Ascending aorta (tissue), 2 donors: ENCODE data around the gene USP35. TPM values are rescaled to one million over a fixed set of nuclear protein-coding genes. Genes with fewer than 3 reads are reported as not detected.

Experiments
- DNase-seq, 2 donors: peaks; one replicate each; pipeline ENCODE4 v3.0.0-alpha.2; 2019; ENCODE audit warnings: low spot score in 2 of 2
- H3K27ac ChIP-seq, 2 donors: fragments of 200-600 bp; sonication (generic); one replicate each; pipeline ENCODE4 v1.5.1; 2016 to 2017; ENCODE audit warnings: mild to moderate bottlenecking in 1 of 2
- H3K27me3 ChIP-seq: fragments of 200-600 bp; sonication (generic); one replicate; pipeline ENCODE4 v1.5.1; 2017
- H3K36me3 ChIP-seq, 2 donors: fragments of 200-600 bp; sonication (generic); one replicate each; pipeline ENCODE4 v1.5.1; 2016
- H3K4me1 ChIP-seq, 2 donors: fragments of 200-600 bp; sonication (generic); one replicate each; pipeline ENCODE4 v1.5.1; 2016 to 2017; ENCODE audit warnings: mild to moderate bottlenecking in 1 of 2
- H3K4me3 ChIP-seq, 2 donors: fragments of 200-600 bp; sonication (generic); one replicate each; pipeline ENCODE4 v1.5.1; 2016 to 2017; ENCODE audit warnings: mild to moderate bottlenecking in 1 of 2
- H3K9me3 ChIP-seq, 2 donors: fragments of 200-600 bp; sonication (generic); one replicate each; pipeline ENCODE4 v1.5.1; 2016
- intact Hi-C: fragments of 100-400 bp; cut with DNase I; formaldehyde crosslinking; loops from one replicate; pipeline ENCODE4 v1.15.1; 2023
- total RNA-seq: library from RNA; depleted of rRNA; stranded (reverse); fragments of >200 nt; gene quantifications from one replicate; pipeline ENCODE4 v1.1.0, GENCODE V29; 2016
- TF ChIP-seq, protein P1 (sequence below), 3 experiments: fragments of 200-600 bp in 2 of 3; fragments of 450-650 bp in 1 of 3; sonication (generic) in 2 of 3; IDR thresholded peaks; one replicate each; pipeline ENCODE4 v1.5.1; 2016 to 2019; ENCODE audit warnings: antibody characterized with exemption in 3 of 3, mild to moderate bottlenecking in 1 of 3, moderate library complexity in 1 of 3

USP35 gene
- total RNA-seq, 1 donor from 2014 or later, result 34.0 TPM

DNA sequence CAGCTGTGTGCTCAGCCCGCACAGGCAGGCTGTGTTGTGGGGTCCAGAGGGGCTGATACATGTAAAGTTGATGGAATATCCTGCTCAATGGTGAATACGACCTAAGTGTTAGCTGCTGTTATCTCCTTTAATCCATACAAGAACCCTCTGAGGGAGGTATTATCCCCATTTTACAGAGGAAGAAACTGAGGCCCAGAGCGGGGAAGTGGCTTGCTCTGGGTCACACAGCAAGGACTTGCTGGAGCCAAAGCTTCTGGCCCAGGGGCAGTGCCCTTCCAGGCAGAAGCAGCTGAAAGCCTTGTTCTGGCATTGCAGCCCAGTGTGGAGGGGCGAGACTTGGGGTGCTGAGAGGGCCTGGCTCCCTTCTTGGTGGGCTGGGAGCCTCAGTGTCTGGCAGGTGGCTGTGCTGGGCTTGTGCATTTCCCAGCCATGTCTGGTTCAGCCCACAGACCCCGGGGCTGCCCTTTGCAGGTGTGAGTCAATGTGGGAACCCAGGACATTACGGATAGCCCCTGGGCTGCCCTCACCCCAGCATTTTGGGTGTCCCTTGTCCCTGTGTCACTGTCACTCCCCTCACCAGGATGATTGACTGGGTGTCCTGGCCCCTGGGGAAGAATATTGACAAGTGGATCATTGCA, 10.4 kb downstream of the USP35 start:
- no peak overlapping the region for H3K4me3 ChIP-seq
- no peaks in the 10 kb centered on the region for H3K27me3 ChIP-seq
- intact Hi-C loops, result no loop called here
- H3K4me1 ChIP-seq, result peaks cover 0 to 3% of the 10 kb centered on the region in 2 donors
- no peaks in the 10 kb centered on the region for H3K9me3 ChIP-seq
- TF ChIP-seq, protein P1, sequence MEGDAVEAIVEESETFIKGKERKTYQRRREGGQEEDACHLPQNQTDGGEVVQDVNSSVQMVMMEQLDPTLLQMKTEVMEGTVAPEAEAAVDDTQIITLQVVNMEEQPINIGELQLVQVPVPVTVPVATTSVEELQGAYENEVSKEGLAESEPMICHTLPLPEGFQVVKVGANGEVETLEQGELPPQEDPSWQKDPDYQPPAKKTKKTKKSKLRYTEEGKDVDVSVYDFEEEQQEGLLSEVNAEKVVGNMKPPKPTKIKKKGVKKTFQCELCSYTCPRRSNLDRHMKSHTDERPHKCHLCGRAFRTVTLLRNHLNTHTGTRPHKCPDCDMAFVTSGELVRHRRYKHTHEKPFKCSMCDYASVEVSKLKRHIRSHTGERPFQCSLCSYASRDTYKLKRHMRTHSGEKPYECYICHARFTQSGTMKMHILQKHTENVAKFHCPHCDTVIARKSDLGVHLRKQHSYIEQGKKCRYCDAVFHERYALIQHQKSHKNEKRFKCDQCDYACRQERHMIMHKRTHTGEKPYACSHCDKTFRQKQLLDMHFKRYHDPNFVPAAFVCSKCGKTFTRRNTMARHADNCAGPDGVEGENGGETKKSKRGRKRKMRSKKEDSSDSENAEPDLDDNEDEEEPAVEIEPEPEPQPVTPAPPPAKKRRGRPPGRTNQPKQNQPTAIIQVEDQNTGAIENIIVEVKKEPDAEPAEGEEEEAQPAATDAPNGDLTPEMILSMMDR (IDR thresholded peaks at IDR 0.05), result no peak
- DNase-seq, result no peak
- H3K27ac ChIP-seq, result no peak overlapping the region
- peaks cover 24 to 61% of the 10 kb centered on the region in 2 donors for H3K36me3 ChIP-seq

DNA sequence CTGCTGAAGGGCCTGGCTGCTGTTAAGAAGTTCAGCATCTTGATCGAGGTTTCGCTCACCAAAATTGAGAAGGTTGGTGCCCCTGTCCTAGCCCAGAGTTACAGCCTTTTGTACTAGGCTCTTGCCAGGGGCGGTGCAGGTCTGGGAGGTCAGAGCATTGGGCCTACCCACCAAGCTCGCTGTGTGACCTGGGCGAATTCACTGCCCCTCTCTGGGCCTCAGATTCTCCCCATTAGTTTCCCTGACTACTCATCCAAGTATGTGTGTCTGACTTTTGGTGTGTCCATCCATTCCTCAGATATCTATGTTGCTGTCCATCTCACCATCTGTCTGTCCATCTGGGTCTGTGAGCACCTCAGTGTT, 10.9 kb downstream of the USP35 start:
- TF ChIP-seq, protein P1 (IDR thresholded peaks at IDR 0.05), result no peak
- DNase-seq, result no peak
- Histone ChIP-seq H3K4me1 (no peaks in the 10 kb centered on the region), H3K36me3 (peaks cover 24 to 63% of the 10 kb centered on the region in 2 donors), H3K4me3 (no peak overlapping the region), H3K27me3 (no peaks in the 10 kb centered on the region), H3K27ac (no peak overlapping the region), H3K9me3 (no peaks in the 10 kb centered on the region)
- intact Hi-C loops, result no loop called here

DNA sequence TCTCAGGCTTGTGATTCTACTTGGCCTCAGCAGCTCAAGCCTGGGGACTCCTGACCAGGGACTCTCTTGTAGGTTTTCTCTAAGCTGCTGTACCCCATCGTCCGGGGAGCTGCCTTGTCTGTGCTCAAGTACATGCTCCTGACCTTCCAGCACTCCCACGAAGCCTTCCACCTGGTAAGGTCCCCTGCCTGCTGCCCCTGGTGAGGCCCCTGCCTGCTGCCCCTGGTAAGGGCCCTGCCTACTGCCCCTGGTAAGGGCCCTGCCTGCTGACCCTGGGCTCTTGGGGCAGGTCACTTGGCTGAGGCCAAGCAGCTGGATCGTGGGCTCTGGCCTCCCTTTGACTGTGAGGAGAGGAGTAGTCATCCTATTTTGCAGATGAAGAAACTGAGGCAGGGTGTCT, 11.3 kb downstream of the USP35 start:
- H3K9me3 ChIP-seq, result no peaks in the 10 kb centered on the region
- no peak overlapping the region for H3K27ac ChIP-seq
- H3K4me3 ChIP-seq, result no peak overlapping the region
- TF ChIP-seq, protein P1 (IDR thresholded peaks at IDR 0.05), result no peak
- no peaks in the 10 kb centered on the region for H3K27me3 ChIP-seq
- intact Hi-C loops, result no loop called here
- DNase-seq, result no peak
- no peaks in the 10 kb centered on the region for H3K4me1 ChIP-seq
- H3K36me3 ChIP-seq, result peaks cover 24 to 67% of the 10 kb centered on the region in 2 donors

DNA sequence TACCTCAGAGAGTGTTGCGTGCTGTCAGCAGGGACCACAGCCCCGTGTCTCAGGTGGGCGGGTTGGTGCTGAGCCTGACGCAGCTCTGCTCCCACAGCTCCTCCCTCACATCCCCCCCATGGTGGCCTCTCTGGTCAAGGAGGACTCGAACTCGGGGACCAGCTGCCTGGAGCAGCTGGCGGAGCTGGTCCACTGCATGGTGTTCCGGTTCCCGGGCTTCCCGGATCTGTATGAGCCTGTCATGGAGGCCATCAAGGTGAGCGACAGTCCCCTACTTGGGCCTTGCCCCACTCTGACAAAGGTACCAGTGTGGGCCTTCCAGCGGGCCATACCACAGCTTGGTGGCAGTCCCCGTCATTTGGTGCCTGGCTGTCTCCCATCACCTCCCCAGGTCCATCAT, 11.8 kb downstream of the USP35 start:
- Histone ChIP-seq H3K36me3 (peaks cover 28 to 72% of the 10 kb centered on the region in 2 donors), H3K27me3 (no peaks in the 10 kb centered on the region), H3K4me3 (no peak overlapping the region), H3K9me3 (no peaks in the 10 kb centered on the region), H3K4me1 (no peaks in the 10 kb centered on the region), H3K27ac (peak overlapping the region in 1 of 2 donors; percentile 2)
- TF ChIP-seq, protein P1 (IDR thresholded peaks at IDR 0.05), result no peak
- no peak for DNase-seq
- intact Hi-C loops, result no loop called here

DNA sequence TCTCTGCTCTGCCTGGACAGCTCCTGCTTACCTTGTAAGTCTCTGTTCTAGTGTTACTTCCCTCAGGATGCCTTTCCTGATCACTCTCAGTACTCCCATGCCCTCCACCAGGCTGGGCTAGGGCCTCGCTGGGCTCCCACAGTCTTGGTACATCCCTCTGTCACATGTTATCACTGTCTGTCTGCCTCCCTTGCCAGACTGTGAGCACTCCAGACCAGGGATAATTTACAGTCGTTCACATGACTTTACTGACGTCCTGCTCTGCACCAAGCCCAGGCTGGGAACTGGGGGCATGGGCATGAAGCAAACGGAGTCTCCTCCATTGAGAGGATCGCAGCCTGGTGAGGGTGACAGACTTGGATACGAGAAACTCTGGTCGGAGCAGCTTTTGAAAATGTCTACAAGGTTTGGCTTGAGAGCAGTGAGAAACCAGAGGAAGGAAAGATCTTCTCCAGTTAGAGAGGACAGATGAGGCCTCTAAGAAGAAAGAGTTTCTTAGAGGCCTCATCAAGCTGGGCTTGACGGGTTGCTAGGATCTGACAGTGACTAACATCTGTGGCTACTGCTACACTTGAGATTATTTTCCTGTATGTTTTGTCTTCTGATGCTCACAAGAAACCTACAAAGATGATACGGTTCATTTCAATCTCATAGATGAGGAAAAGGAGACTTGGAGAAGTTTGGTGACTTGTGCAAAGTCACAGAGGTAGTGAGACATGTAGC, 12.5 kb downstream of the USP35 start:
- peaks cover 31 to 78% of the 10 kb centered on the region in 2 donors for H3K36me3 ChIP-seq
- H3K27ac ChIP-seq, result peak overlapping the region; percentile 2 to 25
- H3K4me1 ChIP-seq, result no peaks in the 10 kb centered on the region
- H3K4me3 ChIP-seq, result no peak overlapping the region
- H3K9me3 ChIP-seq, result no peaks in the 10 kb centered on the region
- TF ChIP-seq, protein P1 (IDR thresholded peaks at IDR 0.05), result no peak
- H3K27me3 ChIP-seq, result no peaks in the 10 kb centered on the region
- intact Hi-C loops, result no loop called here
- no peak for DNase-seq
